Measurements from ENCODE around the gene ADAM10. TPM values are rescaled to one million over a fixed set of nuclear protein-coding genes. Genes with fewer than 3 reads are reported as not detected.

The ADAM10 gene
- total and polyA plus RNA-seq, 2 of the 4 experiments (the other 2 are of a cell fraction), result 110 to 185 TPM

DNA sequence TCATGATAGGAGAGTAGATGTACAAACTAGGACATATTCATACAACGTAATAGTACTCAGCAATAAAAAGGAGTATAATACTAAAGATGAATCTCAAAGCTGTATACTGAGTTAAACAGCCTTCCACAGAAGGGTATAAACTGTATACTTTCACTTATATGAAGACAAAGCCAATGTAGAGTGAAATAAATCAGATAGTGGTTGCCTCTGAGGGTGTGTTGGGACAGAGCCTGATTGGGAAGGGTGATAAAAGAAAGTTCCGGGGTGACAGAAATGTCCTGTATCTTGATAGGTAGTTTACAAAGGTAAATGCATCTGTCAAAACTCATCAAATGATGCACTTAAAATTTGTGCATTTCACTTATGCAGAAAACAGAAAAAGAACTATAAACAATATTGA is 122.5 kb downstream of the ADAM10 start:
- Histone ChIP-seq H3K4me3 (ENCODE audit: insufficient read depth, low read depth, low read length) (no peak overlapping the region), H2AK9ac (replicated peaks; ENCODE audit: low read depth, low read length, poor library complexity) (no peak overlapping the region), H2AFZ (replicated peaks; ENCODE audit: low read length, poor library complexity) (no peak overlapping the region), H2BK120ac (ENCODE audit: low read depth, low read length) (no peak overlapping the region), H2AK5ac (ENCODE audit: low read depth, low read length) (no peak overlapping the region), H4K5ac (ENCODE audit: low read depth, low read length) (no peak overlapping the region), H3K9me3 (ENCODE audit: control insufficient read depth, insufficient read depth, low read length) (no peaks in the 10 kb centered on the region), H3K27ac (ENCODE audit: insufficient read depth, low read length) (no peak overlapping the region), H4K20me1 (ENCODE audit: insufficient read depth, low read length) (no peaks in the 10 kb centered on the region), H3K14ac (replicated peaks; ENCODE audit: low read depth, low read length) (no peak overlapping the region), H3K4me1 (ENCODE audit: control insufficient read depth, insufficient read depth, low read length) (0 out of 2 replicates have a peak, but pooled peaks cover 1% of the 10 kb centered on the region), H3K9ac (ENCODE audit: low read depth, low read length) (no peak overlapping the region), H3K18ac (ENCODE audit: low read depth, low read length) (no peak overlapping the region), H3K23ac (ENCODE audit: low read depth, low read length) (no peak overlapping the region), H4K91ac (ENCODE audit: insufficient read depth, low read depth, low read length) (no peak overlapping the region), H3K56ac (ENCODE audit: extremely low read depth, insufficient read depth, low read length) (no peak overlapping the region), H2BK5ac (ENCODE audit: low read depth, low read length, poor library complexity, severe bottlenecking) (no peak overlapping the region), H3K36me3 (ENCODE audit: control insufficient read depth, insufficient read depth, low read length) (peaks cover 12% of the 10 kb centered on the region), H4K8ac (ENCODE audit: low read depth in 2 of 2, low read length in 2 of 2) (no peak overlapping the region), H3K9me1 (ENCODE audit: insufficient read depth, low read length) (no peaks in the 10 kb centered on the region), H3K4ac (ENCODE audit: low read depth, low read length) (no peak overlapping the region), H3K27me3 (ENCODE audit: control insufficient read depth, insufficient read depth, low read length) (no peaks in the 10 kb centered on the region), H2BK15ac (ENCODE audit: low read depth, low read length) (no peak overlapping the region), H3K79me1 (ENCODE audit: low read depth in 1 of 2, low read length in 2 of 2) (peaks cover 6 to 30% of the 10 kb centered on the region in 2 experiments), H2BK20ac (ENCODE audit: low read depth, low read length) (no peak overlapping the region), H3K4me2 (ENCODE audit: low read depth, low read length) (no peak overlapping the region)
- no TSS peak for BruUV-seq (replicated peaks)
- CTCF ChIA-PET, result no interaction called here
- DNase-seq, result no peak
- in situ Hi-C loops (cut with MboI; ENCODE audit: low sequenced_read_pairs), result no loop called here
- intact Hi-C loops (cut with micrococcal nuclease), result loop anchor here (5.0 kb wide), 1 partner anchor 120 kb away; the partner anchor contains the start of gene ADAM10
- dilution Hi-C loops (cut with HindIII; ENCODE audit: low sequenced_read_pairs, unreplicated experiment), result no loop called here
- TF ChIP-seq RAD21 (IDR thresholded peaks at IDR 0.05; ENCODE audit: low read length) (no peak), BHLHE40 (IDR thresholded peaks at IDR 0.05; ENCODE audit: low read depth, low read length) (no peak), POLR2A (IDR thresholded peaks at IDR 0.05; ENCODE audit: low read depth, low read length) (no peak), NFE2L2 (IDR thresholded peaks at IDR 0.05; ENCODE audit: low read depth, low read length) (no peak), MAZ (IDR thresholded peaks at IDR 0.05; ENCODE audit: borderline replicate concordance, low read depth, low read length) (no peak), CEBPB (IDR thresholded peaks at IDR 0.05; ENCODE audit: low read depth, low read length) (no peak), RCOR1 (IDR thresholded peaks at IDR 0.05; ENCODE audit: insufficient replicate concordance, low read length) (no peak), FOS (IDR thresholded peaks at IDR 0.05; ENCODE audit: low read depth, low read length) (no peak), RFX5 (IDR thresholded peaks at IDR 0.05; ENCODE audit: low read depth, low read length) (no peak), SMC3 (IDR thresholded peaks at IDR 0.05; ENCODE audit: low read depth, low read length) (no peak), CHD1 (IDR thresholded peaks at IDR 0.05; ENCODE audit: low read depth, low read length) (no peak)
- TF ChIP-seq, protein P1, sequence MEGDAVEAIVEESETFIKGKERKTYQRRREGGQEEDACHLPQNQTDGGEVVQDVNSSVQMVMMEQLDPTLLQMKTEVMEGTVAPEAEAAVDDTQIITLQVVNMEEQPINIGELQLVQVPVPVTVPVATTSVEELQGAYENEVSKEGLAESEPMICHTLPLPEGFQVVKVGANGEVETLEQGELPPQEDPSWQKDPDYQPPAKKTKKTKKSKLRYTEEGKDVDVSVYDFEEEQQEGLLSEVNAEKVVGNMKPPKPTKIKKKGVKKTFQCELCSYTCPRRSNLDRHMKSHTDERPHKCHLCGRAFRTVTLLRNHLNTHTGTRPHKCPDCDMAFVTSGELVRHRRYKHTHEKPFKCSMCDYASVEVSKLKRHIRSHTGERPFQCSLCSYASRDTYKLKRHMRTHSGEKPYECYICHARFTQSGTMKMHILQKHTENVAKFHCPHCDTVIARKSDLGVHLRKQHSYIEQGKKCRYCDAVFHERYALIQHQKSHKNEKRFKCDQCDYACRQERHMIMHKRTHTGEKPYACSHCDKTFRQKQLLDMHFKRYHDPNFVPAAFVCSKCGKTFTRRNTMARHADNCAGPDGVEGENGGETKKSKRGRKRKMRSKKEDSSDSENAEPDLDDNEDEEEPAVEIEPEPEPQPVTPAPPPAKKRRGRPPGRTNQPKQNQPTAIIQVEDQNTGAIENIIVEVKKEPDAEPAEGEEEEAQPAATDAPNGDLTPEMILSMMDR (conservative IDR thresholded peaks at IDR 0.05; ENCODE audit: low read depth, low read length), result no peak
- TF ChIP-seq, protein P2, sequence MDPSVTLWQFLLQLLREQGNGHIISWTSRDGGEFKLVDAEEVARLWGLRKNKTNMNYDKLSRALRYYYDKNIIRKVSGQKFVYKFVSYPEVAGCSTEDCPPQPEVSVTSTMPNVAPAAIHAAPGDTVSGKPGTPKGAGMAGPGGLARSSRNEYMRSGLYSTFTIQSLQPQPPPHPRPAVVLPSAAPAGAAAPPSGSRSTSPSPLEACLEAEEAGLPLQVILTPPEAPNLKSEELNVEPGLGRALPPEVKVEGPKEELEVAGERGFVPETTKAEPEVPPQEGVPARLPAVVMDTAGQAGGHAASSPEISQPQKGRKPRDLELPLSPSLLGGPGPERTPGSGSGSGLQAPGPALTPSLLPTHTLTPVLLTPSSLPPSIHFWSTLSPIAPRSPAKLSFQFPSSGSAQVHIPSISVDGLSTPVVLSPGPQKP (IDR thresholded peaks at IDR 0.05; ENCODE audit: borderline replicate concordance, low read depth, low read length), result no peak
- TF ChIP-seq, protein P3, sequence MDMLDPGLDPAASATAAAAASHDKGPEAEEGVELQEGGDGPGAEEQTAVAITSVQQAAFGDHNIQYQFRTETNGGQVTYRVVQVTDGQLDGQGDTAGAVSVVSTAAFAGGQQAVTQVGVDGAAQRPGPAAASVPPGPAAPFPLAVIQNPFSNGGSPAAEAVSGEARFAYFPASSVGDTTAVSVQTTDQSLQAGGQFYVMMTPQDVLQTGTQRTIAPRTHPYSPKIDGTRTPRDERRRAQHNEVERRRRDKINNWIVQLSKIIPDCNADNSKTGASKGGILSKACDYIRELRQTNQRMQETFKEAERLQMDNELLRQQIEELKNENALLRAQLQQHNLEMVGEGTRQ (IDR thresholded peaks at IDR 0.05; ENCODE audit: low read depth, low read length), result no peak
- no peak for ATAC-seq (ENCODE audit: low read depth)
- WGBS, 2 experiments (ENCODE audit: extremely low coverage in 2 of 2, insufficient read length in 1 of 2), result no CpG with 5 or more reads among the region's 2 CpGs
- POLR2A ChIA-PET (ENCODE audit: unreplicated experiment), result no interaction called here
